ENCODE results near the gene NANS.

The NANS gene

GRCh38 chr9:98130576-98131228 lies 74.2 kb downstream of the NANS start:
- in situ Hi-C loops (cut with HindIII; ENCODE audit: low sequenced_read_pairs): no loop called here

DNA sequence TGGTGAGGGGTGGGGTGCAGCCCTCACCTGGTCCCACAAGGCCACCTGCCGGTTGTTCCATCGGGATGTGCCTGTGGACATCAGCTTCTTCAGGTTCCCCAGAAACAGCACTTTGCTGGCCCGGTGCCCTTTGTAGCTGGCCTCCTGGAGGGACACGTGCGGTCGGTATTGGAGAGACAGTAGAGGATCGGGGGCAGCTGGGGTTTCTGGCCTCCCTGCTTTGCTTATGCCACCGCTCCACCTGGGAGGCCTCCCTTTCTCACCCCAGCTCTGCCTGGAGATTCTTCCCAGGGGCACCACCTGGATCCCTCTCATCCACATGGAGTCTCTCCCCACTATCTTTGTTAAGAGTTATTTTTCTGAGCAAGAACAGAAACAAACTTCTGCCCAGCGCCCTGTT lies 75.6 kb downstream of the NANS start:
- in situ Hi-C loops (cut with HindIII; ENCODE audit: low sequenced_read_pairs): no loop called here

All from DLD1 (cell line).